Cardiac muscle cell (in vitro differentiated cells and primary cell): ENCODE data around the gene ADK. TPM values are rescaled to one million over a fixed set of nuclear protein-coding genes. Genes with fewer than 3 reads are reported as not detected.
"Not testable (repeated sequence)": the region's sequence is repeated elsewhere in the genome, so short reads cannot be mapped to it uniquely, and the experiment has no call there.

Experiments
- DNase-seq, 2 donors: peaks; one replicate each; pipeline versions ENCODE4 v3.0.0 to v3.0.0-alpha.2; 2010 to 2017; ENCODE audit warnings: low read depth in 1 of 2, low spot score in 1 of 2
- H3K27ac ChIP-seq: fragments of 200-600 bp; sonication (generic); 2 replicates; pipeline ENCODE4 v1.5.1; 2016
- H3K27me3 ChIP-seq: fragments of 200-600 bp; sonication (generic); 2 replicates; pipeline ENCODE4 v1.6.0; 2016; ENCODE audit warnings: control low read depth
- H3K36me3 ChIP-seq: fragments of 200-600 bp; sonication (generic); 2 replicates; pipeline ENCODE4 v1.5.1; 2016; ENCODE audit warnings: control low read depth
- H3K4me1 ChIP-seq: fragments of 200-600 bp; sonication (generic); 2 replicates; pipeline ENCODE4 v1.8.1; 2017; ENCODE audit warnings: low read depth, mild to moderate bottlenecking, mixed run types
- H3K4me3 ChIP-seq: fragments of 200-600 bp; sonication (generic); 2 replicates; pipeline ENCODE4 v1.5.1; 2016; ENCODE audit warnings: mild to moderate bottlenecking
- H3K9me3 ChIP-seq: fragments of 200-600 bp; sonication (generic); 2 replicates; pipeline ENCODE4 v1.5.1; 2017; ENCODE audit warnings: low read depth, mild to moderate bottlenecking, control low read depth
- CTCF ChIP-seq: IDR thresholded peaks from 2 replicates; pipeline ENCODE4 v1.5.1; 2012; ENCODE audit warnings: low read depth, mild to moderate bottlenecking, low read length
- polyA plus RNA-seq: library from polyadenylated mRNA; unstranded; fragments of >200 nt; fragmentation: Nextera tagmentation; extraction: Ambion mirVana; gene quantifications from 2 replicates; pipeline ENCODE4 v1.2.1, GENCODE V29; 2016
- total RNA-seq: library from RNA; depleted of rRNA; stranded (reverse); fragments of >200 nt; gene quantifications from 2 replicates; pipeline ENCODE4 v1.2.3, GENCODE V29; 2016

Gene ADK
- total and polyA plus RNA-seq, 2 experiments from 2014 or later: 24.8 to 57.4 TPM

GRCh38 chr10:74133923-74134820 is 16.8 kb upstream of the ADK start:
- Histone ChIP-seq H3K27me3 (no peaks in the 10 kb centered on the region), H3K4me1 (no peaks in the 10 kb centered on the region), H3K27ac (no peak overlapping the region), H3K4me3 (no peak overlapping the region), H3K36me3 (peaks cover 67% of the 10 kb centered on the region), H3K9me3 (no peaks in the 10 kb centered on the region)
- no peak for DNase-seq
- no peak for TF ChIP-seq CTCF

- H3K36me3 ChIP-seq: peaks cover 57% of the 10 kb centered on the region
- no peaks in the 10 kb centered on the region for H3K9me3 ChIP-seq
- H3K27ac ChIP-seq: no peak overlapping the region
- no peak for DNase-seq
- no peak for TF ChIP-seq CTCF
- no peaks in the 10 kb centered on the region for H3K4me1 ChIP-seq
- no peak overlapping the region for H3K4me3 ChIP-seq
- H3K27me3 ChIP-seq: no peaks in the 10 kb centered on the region
Observed at GRCh38 chr10:74135452-74135851, 15.6 kb upstream of the ADK start.

- H3K36me3 ChIP-seq: peaks cover 40% of the 10 kb centered on the region
- H3K9me3 ChIP-seq: no peaks in the 10 kb centered on the region
- no peaks in the 10 kb centered on the region for H3K27me3 ChIP-seq
- no peak for DNase-seq
- H3K4me1 ChIP-seq: no peaks in the 10 kb centered on the region
- no peak overlapping the region for H3K4me3 ChIP-seq
- no peak overlapping the region for H3K27ac ChIP-seq
- no peak for TF ChIP-seq CTCF
Observed at GRCh38 chr10:74137992-74138391, 13.0 kb upstream of the ADK start.

GRCh38 chr10:74138596-74138995 is 12.4 kb upstream of the ADK start:
- DNase-seq, H3K4me1 ChIP-seq, H3K9me3 ChIP-seq, H3K4me3 ChIP-seq, H3K27me3 ChIP-seq, H3K27ac ChIP-seq: not testable (repeated sequence)
- H3K36me3 ChIP-seq: peaks cover 40% of the 10 kb centered on the region

GRCh38 chr10:74139981-74140380 is 11.0 kb upstream of the ADK start:
- no peaks in the 10 kb centered on the region for H3K9me3 ChIP-seq
- H3K27ac ChIP-seq: no peak overlapping the region
- TF ChIP-seq CTCF: no peak
- no peak for DNase-seq
- H3K4me1 ChIP-seq: no peaks in the 10 kb centered on the region
- H3K27me3 ChIP-seq: no peaks in the 10 kb centered on the region
- peaks cover 27% of the 10 kb centered on the region for H3K36me3 ChIP-seq
- H3K4me3 ChIP-seq: no peak overlapping the region

GRCh38 chr10:74140553-74140952 is 10.5 kb upstream of the ADK start:
- DNase-seq: no peak
- Histone ChIP-seq H3K27me3 (no peaks in the 10 kb centered on the region), H3K36me3 (peaks cover 22% of the 10 kb centered on the region), H3K9me3 (no peaks in the 10 kb centered on the region), H3K4me1 (no peaks in the 10 kb centered on the region), H3K4me3 (no peak overlapping the region), H3K27ac (no peak overlapping the region)
- TF ChIP-seq CTCF: no peak
